HepG2 (cell line): ENCODE results near the gene HPS3. TPM values are rescaled to one million over a fixed set of nuclear protein-coding genes. Genes with fewer than 3 reads are reported as not detected.

Source experiments
- ARID5B ChIP-seq: IDR thresholded peaks from 2 replicates; pipeline ENCODE4 v1.4.0; 2020; ENCODE audit warnings: mild to moderate bottlenecking, missing genetic modification reagents
- CENPBD1 ChIP-seq: sonication (generic); formaldehyde crosslinking; IDR thresholded peaks from 2 replicates; pipeline ENCODE4 v1.8.0; 2022; ENCODE audit warnings: missing genetic modification reagents, low read depth, mild to moderate bottlenecking, borderline replicate concordance
- ELF4 ChIP-seq: sonication (generic); formaldehyde crosslinking; IDR thresholded peaks from 2 replicates; pipeline ENCODE4 v1.5.0; 2020; ENCODE audit warnings: missing genetic modification reagents, mild to moderate bottlenecking, moderate library complexity, borderline replicate concordance
- FOXK2 ChIP-seq: fragments of 450-650 bp; IDR thresholded peaks from 2 replicates; pipeline ENCODE4 v1.6.1; 2016
- GATA4 ChIP-seq: sonication (generic); IDR thresholded peaks from 2 replicates; pipeline ENCODE4 v1.6.1; 2016; ENCODE audit warnings: antibody characterized with exemption, low read depth, borderline replicate concordance
- GTF3A ChIP-seq: sonication (generic); formaldehyde crosslinking; conservative IDR thresholded peaks from 2 replicates; pipeline ENCODE4 v1.4.0; 2020; ENCODE audit warnings: mild to moderate bottlenecking, missing genetic modification reagents
- HIC2 ChIP-seq: sonication (generic); formaldehyde crosslinking; IDR thresholded peaks from 2 replicates; pipeline ENCODE4 v1.9.0; 2022; ENCODE audit warnings: low read depth, missing genetic modification reagents
- HNF4G ChIP-seq, 2 experiments: sonication (generic) in 1 of 2; formaldehyde crosslinking in 1 of 2; IDR thresholded peaks; 2 replicates each; pipeline versions ENCODE4 v1.4.0 to v1.6.1; 2011 to 2020; ENCODE audit warnings: borderline replicate concordance in 2 of 2, low read depth in 2 of 2, mild to moderate bottlenecking in 2 of 2, low read length in 1 of 2, missing genetic modification reagents in 1 of 2, moderate library complexity in 1 of 2
- HNRNPK ChIP-seq: fragments of 200-400 bp; formaldehyde crosslinking; IDR thresholded peaks from 2 replicates; pipeline ENCODE4 v1.6.1; 2018; ENCODE audit warnings: low read length, low read depth, moderate library complexity, mild to moderate bottlenecking; ENCODE audit not compliant: poor library complexity, severe bottlenecking
- IRF2 ChIP-seq: IDR thresholded peaks from 2 replicates; pipeline ENCODE4 v1.6.1; 2018; ENCODE audit warnings: missing genetic modification reagents, missing compliant biosample characterization
- KDM2A ChIP-seq: sonication (generic); formaldehyde crosslinking; IDR thresholded peaks from 2 replicates; pipeline ENCODE4 v1.4.0; 2020; ENCODE audit warnings: low read depth, missing genetic modification reagents, borderline replicate concordance
- NONO ChIP-seq, 2 experiments: fragments of 450-650 bp in 1 of 2; sonication (generic) in 1 of 2; formaldehyde crosslinking in 1 of 2; IDR thresholded peaks in 1 of 2; conservative IDR thresholded peaks in 1 of 2; 2 replicates each; pipeline versions ENCODE4 v1.6.1 to v1.8.0; 2017 to 2022; ENCODE audit warnings: mild to moderate bottlenecking in 1 of 2, missing genetic modification reagents in 1 of 2, moderate library complexity in 1 of 2
- RARG ChIP-seq: sonication (generic); formaldehyde crosslinking; IDR thresholded peaks from 2 replicates; pipeline ENCODE4 v1.4.0; 2020; ENCODE audit warnings: low read depth, mild to moderate bottlenecking, missing genetic modification reagents
- SATB2 ChIP-seq: sonication (generic); formaldehyde crosslinking; IDR thresholded peaks from 2 replicates; pipeline ENCODE4 v1.5.0; 2020; ENCODE audit warnings: missing genetic modification reagents
- SPEN ChIP-seq: sonication (generic); formaldehyde crosslinking; IDR thresholded peaks from 2 replicates; pipeline ENCODE4 v1.5.1; 2020; ENCODE audit warnings: low read depth, mild to moderate bottlenecking, missing genetic modification reagents
- SYNCRIP ChIP-seq: fragments of 200-400 bp; formaldehyde crosslinking; IDR thresholded peaks from 2 replicates; pipeline ENCODE4 v1.6.1; 2018; ENCODE audit warnings: mild to moderate bottlenecking, low read depth, low read length; ENCODE audit not compliant: insufficient read depth
- U2AF1 ChIP-seq: fragments of 200-400 bp; formaldehyde crosslinking; optimal IDR thresholded peaks from 2 replicates; pipeline ENCODE3; 2017; ENCODE audit warnings: mild to moderate bottlenecking, low read depth, low read length
- ZFP36L2 ChIP-seq: sonication (generic); formaldehyde crosslinking; IDR thresholded peaks from 2 replicates; pipeline ENCODE4 v1.4.0; 2020; ENCODE audit warnings: missing genetic modification reagents
- ZNF136 ChIP-seq: sonication (generic); formaldehyde crosslinking; IDR thresholded peaks from 2 replicates; pipeline ENCODE4 v1.8.1; 2022; ENCODE audit warnings: low read depth, mild to moderate bottlenecking, moderate library complexity, missing genetic modification reagents
- ZNF256 ChIP-seq: sonication (generic); formaldehyde crosslinking; conservative IDR thresholded peaks from 2 replicates; pipeline ENCODE4 v1.4.0; 2020; ENCODE audit warnings: missing genetic modification reagents
- ZNF484 ChIP-seq: sonication (generic); formaldehyde crosslinking; IDR thresholded peaks from 2 replicates; pipeline ENCODE4 v1.5.1; 2020; ENCODE audit warnings: mild to moderate bottlenecking, low read depth, missing genetic modification reagents, borderline replicate concordance
- ZNF746 ChIP-seq: sonication (generic); formaldehyde crosslinking; IDR thresholded peaks from 2 replicates; pipeline ENCODE4 v1.8.0; 2022; ENCODE audit warnings: mild to moderate bottlenecking, missing genetic modification reagents
- polyA plus RNA-seq, 8 experiments: library from polyadenylated mRNA; depleted of rRNA in 3 of 8; stranded (reverse) in 7 of 8; unstranded in 1 of 8; fragments of >200 nt; fragmentation: Illumina TruSeq in 4 of 8; extraction: Trizol in 4 of 8; gene quantifications; 2 replicates each; pipeline versions ENCODE4 v1.2.1 to v1.2.3, GENCODE V29; 2011 to 2016; ENCODE audit warnings: low read depth in 4 of 8, missing spikeins in 1 of 8, mixed read lengths in 1 of 8; ENCODE audit not compliant: insufficient read depth in 1 of 8
- total RNA-seq, 5 experiments: library from RNA; depleted of rRNA; stranded (reverse); fragments of >200 nt; fragmentation: Illumina TruSeq; extraction: Trizol; gene quantifications; 2 replicates each; pipeline ENCODE4 v1.2.3, GENCODE V29; 2016; ENCODE audit warnings: low read depth in 1 of 5

Gene HPS3
- total and polyA plus RNA-seq, 2 of the 13 experiments (the other 11 are each of a cell fraction or from before 2014, with no cell fraction given) = 9.5 to 18.9 TPM

GRCh38 chr3:149086232-149086988 is 43.0 kb upstream of the HPS3 start, which contains the start of gene HLTF (continued):
- TF ChIP-seq ZNF746 (CRISPR knock-in tag) (no peak), ARID5B (CRISPR knock-in tag) (peak; percentile 49), ZNF136 (CRISPR knock-in tag) (no peak; the same call in 1 of the 2 replicates), NONO (IDR thresholded peaks at IDR 0.05) (no peak), NONO (CRISPR knock-in tag; conservative IDR thresholded peaks at IDR 0.05) (peak; percentile 72), SATB2 (CRISPR knock-in tag) (peak; percentile 79), ELF4 (CRISPR knock-in tag) (0 out of 2 replicates have a peak, but pooled peaks have one; percentile 37), SPEN (0 out of 2 replicates have a peak, but pooled peaks have one; percentile 43), GATA4 (no peak), KDM2A (peak; percentile 76), RARG (CRISPR knock-in tag) (0 out of 2 replicates have a peak, but pooled peaks have one; percentile 53), FOXK2 (no peak), SYNCRIP (no peak), HNRNPK (no peak), GTF3A (no peak), ZFP36L2 (CRISPR knock-in tag) (no peak), CENPBD1 (CRISPR knock-in tag) (no peak), ZNF484 (CRISPR knock-in tag) (peak; percentile 82; the same call in 1 of the 2 replicates), HIC2 (no peak), ZNF256 (CRISPR knock-in tag) (peak; percentile 95), HNF4G (IDR thresholded peaks at IDR 0.05; ENCODE audit: borderline replicate concordance, low read depth, low read length) (no peak), HNF4G (CRISPR knock-in tag; IDR thresholded peaks at IDR 0.05; ENCODE audit: borderline replicate concordance, low read depth) (peak; percentile 44; the same call in 1 of the 2 replicates), IRF2 (peak; percentile 66), U2AF1 (peak; percentile 83)
